Effector CD4-positive, alpha-beta T cell (primary cell): Measurements from ENCODE around the gene PEX5.
"Not testable (repeated sequence)": the region's sequence is repeated elsewhere in the genome, so short reads cannot be mapped to it uniquely, and the experiment has no call there.

ENCODE experiments used
- DNase-seq: peaks from one replicate; pipeline ENCODE4 v3.0.0-alpha.2; 2020

PEX5 gene

GRCh38 chr12:7161327-7161726 lies 28.2 kb upstream of the PEX5 start:
- DNase-seq, result no peak

- no peak for DNase-seq
Observed at GRCh38 chr12:7161811-7162210, 27.7 kb upstream of the PEX5 start.

GRCh38 chr12:7162691-7163114 lies 26.8 kb upstream of the PEX5 start:
- no peak for DNase-seq

- DNase-seq, result no peak
Observed at GRCh38 chr12:7169951-7170350, 19.5 kb upstream of the PEX5 start.

GRCh38 chr12:7171854-7172253 lies 17.6 kb upstream of the PEX5 start:
- no peak for DNase-seq

GRCh38 chr12:7175493-7175892 lies 14.0 kb upstream of the PEX5 start:
- DNase-seq, result no peak

GRCh38 chr12:7176595-7176994 lies 12.9 kb upstream of the PEX5 start:
- DNase-seq, result no peak

- DNase-seq, result no peak
Observed at GRCh38 chr12:7178481-7178880, 11.0 kb upstream of the PEX5 start.

GRCh38 chr12:7180685-7181084 lies 8.8 kb upstream of the PEX5 start:
- DNase-seq, result no peak

- DNase-seq, result not testable (repeated sequence)
Observed at GRCh38 chr12:7186058-7186457, 3.4 kb upstream of the PEX5 start.

- DNase-seq, result peak; percentile 52
Observed at GRCh38 chr12:7188562-7189397, 706 bp upstream of the PEX5 start.

- no peak for DNase-seq
Observed at GRCh38 chr12:7190268-7191055, 976 bp downstream of the PEX5 start.

GRCh38 chr12:7193674-7194073 lies 4.2 kb downstream of the PEX5 start:
- DNase-seq, result no peak

GRCh38 chr12:7197841-7198240 lies 8.4 kb downstream of the PEX5 start:
- no peak for DNase-seq

- no peak for DNase-seq
Observed at GRCh38 chr12:7203109-7203508, 13.6 kb downstream of the PEX5 start.

GRCh38 chr12:7205091-7205490 lies 15.6 kb downstream of the PEX5 start:
- no peak for DNase-seq

GRCh38 chr12:7206691-7207090 lies 17.2 kb downstream of the PEX5 start:
- DNase-seq, result no peak

- DNase-seq, result no peak
Observed at GRCh38 chr12:7207866-7208625, 18.6 kb downstream of the PEX5 start.

- no peak for DNase-seq
Observed at GRCh38 chr12:7209958-7210357, 20.5 kb downstream of the PEX5 start.

GRCh38 chr12:7210642-7211151 lies 21.2 kb downstream of the PEX5 start:
- no peak for DNase-seq

GRCh38 chr12:7212678-7213077 lies 23.2 kb downstream of the PEX5 start:
- DNase-seq, result no peak

GRCh38 chr12:7213745-7214144 lies 24.3 kb downstream of the PEX5 start:
- DNase-seq, result not testable (repeated sequence)

GRCh38 chr12:7217475-7218069 lies 28.1 kb downstream of the PEX5 start:
- no peak for DNase-seq
